ENCODE results near the gene COL3A1. TPM values are rescaled to one million over a fixed set of nuclear protein-coding genes. Genes with fewer than 3 reads are reported as not detected.

The COL3A1 gene
- total RNA-seq, 3 donors from 2014 or later: 68.2 to 321 (median 299) TPM

GRCh38 chr2:188993247-188993646, 19.1 kb downstream of the COL3A1 start:
- intact Hi-C loops (cut with DNase I, micrococcal nuclease): no loop called here
- TF ChIP-seq CTCF (IDR thresholded peaks at IDR 0.05): no peak
- ATAC-seq (no peak), DNase-seq (no peak)
- no peaks in the 10 kb centered on the region for H3K36me3 ChIP-seq (ENCODE audit: low read depth)
- no peak overlapping the region for H3K4me3 ChIP-seq
- no peaks in the 10 kb centered on the region for H3K9me3 ChIP-seq
- H3K4me1 ChIP-seq (ENCODE audit: low read depth): no peaks in the 10 kb centered on the region

- DNase-seq (no peak), ATAC-seq (no peak)
- H3K9me3 ChIP-seq: no peaks in the 10 kb centered on the region
- intact Hi-C loops (cut with DNase I, micrococcal nuclease): loop anchor here in 1 of 2 donors (5.0 kb wide), 1 partner anchor 45 kb away; no protein-coding TSS in a partner anchor
- no peak overlapping the region for H3K4me3 ChIP-seq
- no peak for TF ChIP-seq CTCF (IDR thresholded peaks at IDR 0.05)
- H3K36me3 ChIP-seq (ENCODE audit: low read depth): no peaks in the 10 kb centered on the region
- no peaks in the 10 kb centered on the region for H3K4me1 ChIP-seq (ENCODE audit: low read depth)
Measured at GRCh38 chr2:188997263-188997662, 23.1 kb downstream of the COL3A1 start.

GRCh38 chr2:189000221-189000620, 26.0 kb downstream of the COL3A1 start:
- Histone ChIP-seq H3K36me3 (ENCODE audit: low read depth) (no peaks in the 10 kb centered on the region), H3K4me3 (no peak overlapping the region), H3K9me3 (no peaks in the 10 kb centered on the region), H3K4me1 (ENCODE audit: low read depth) (no peaks in the 10 kb centered on the region)
- intact Hi-C loops (cut with DNase I, micrococcal nuclease): no loop called here
- ATAC-seq: no peak
- DNase-seq: no peak
- no peak for TF ChIP-seq CTCF (IDR thresholded peaks at IDR 0.05)

GRCh38 chr2:189002079-189002478, 27.9 kb downstream of the COL3A1 start:
- no peak for TF ChIP-seq CTCF (IDR thresholded peaks at IDR 0.05)
- DNase-seq (no peak), ATAC-seq (no peak)
- Histone ChIP-seq H3K4me3 (no peak overlapping the region), H3K36me3 (ENCODE audit: low read depth) (no peaks in the 10 kb centered on the region), H3K4me1 (ENCODE audit: low read depth) (no peaks in the 10 kb centered on the region), H3K9me3 (no peaks in the 10 kb centered on the region)
- intact Hi-C loops (cut with DNase I, micrococcal nuclease): no loop called here

GRCh38 chr2:189008555-189009262, 34.5 kb downstream of the COL3A1 start:
- no peak for TF ChIP-seq CTCF (IDR thresholded peaks at IDR 0.05)
- Histone ChIP-seq H3K4me3 (no peak overlapping the region), H3K4me1 (ENCODE audit: low read depth) (no peaks in the 10 kb centered on the region), H3K9me3 (no peaks in the 10 kb centered on the region), H3K36me3 (ENCODE audit: low read depth) (no peaks in the 10 kb centered on the region)
- intact Hi-C loops (cut with DNase I, micrococcal nuclease): no loop called here
- DNase-seq (no peak), ATAC-seq (no peak)

Data from mucosa of descending colon (tissue), 3 donors.